Body of pancreas (tissue), 4 donors: ENCODE results near the gene C6orf15. TPM values are rescaled to one million over a fixed set of nuclear protein-coding genes. Genes with fewer than 3 reads are reported as not detected.

ENCODE experiments used
- ATAC-seq: fragments of 150-250 bp; one replicate; pipeline ENCODE4 v1.9.1; 2016
- DNase-seq, 4 donors: peaks; one replicate each; pipeline ENCODE4 v3.0.0-alpha.2; 2019
- H3K27ac ChIP-seq, 4 donors: fragments of 200-600 bp; sonication (generic); 1 replicate in 3 of 4; 2 replicates in 1 of 4; pipeline versions ENCODE4 v1.5.1 to v1.6.1; 2016 to 2019; ENCODE audit warnings: mild to moderate bottlenecking in 1 of 4, mixed read lengths in 1 of 4, moderate library complexity in 1 of 4
- H3K27me3 ChIP-seq, 2 donors: fragments of 200-600 bp; sonication (generic); one replicate each; pipeline ENCODE4 v1.6.0; 2016; ENCODE audit warnings: mild to moderate bottlenecking in 1 of 2
- H3K36me3 ChIP-seq, 2 donors: fragments of 200-600 bp; sonication (generic); replicated peaks in 1 of 2; 2 replicates each; pipeline ENCODE4 v1.5.1; 2016; ENCODE audit warnings: low read depth in 2 of 2; ENCODE audit not compliant: insufficient read depth in 1 of 2
- H3K4me1 ChIP-seq: fragments of 200-600 bp; sonication (generic); one replicate; pipeline ENCODE4 v1.6.0; 2016
- H3K4me3 ChIP-seq, 2 donors: fragments of 200-600 bp; sonication (generic); 1 replicate in 1 of 2; 2 replicates in 1 of 2; pipeline ENCODE4 v1.5.1; 2016 to 2019
- H3K9me3 ChIP-seq, 3 donors: fragments of 200-600 bp; sonication (generic); 1 replicate in 2 of 3; 2 replicates in 1 of 3; pipeline ENCODE4 v1.5.1; 2016
- CTCF ChIP-seq, 7 experiments: fragments of 450-650 bp in 4 of 7; fragments of 200-600 bp in 3 of 7; sonication (generic) in 3 of 7; IDR thresholded peaks; one replicate each; pipeline ENCODE4 v1.5.1; 2016 to 2019; ENCODE audit warnings: antibody characterized with exemption in 7 of 7
- POLR2A ChIP-seq, 3 donors: fragments of 450-650 bp; IDR thresholded peaks; one replicate each; pipeline ENCODE4 v1.6.1; 2016; ENCODE audit warnings: antibody characterized with exemption in 3 of 3, mild to moderate bottlenecking in 2 of 3
- WGBS, 2 donors: methylation state at CpG; one replicate each; pipeline ENCODE4 v1.1.5; 2017; 5-methylcytosine and 5-hydroxymethylcytosine counted together
- intact Hi-C: fragments of 100-400 bp; cut with DNase I; formaldehyde crosslinking; loops from one replicate; pipeline ENCODE4 v1.15.1; 2023
- total RNA-seq, 2 donors: library from RNA; depleted of rRNA; stranded (reverse); fragments of >200 nt; gene quantifications; one replicate each; pipeline ENCODE4 v1.1.0, GENCODE V29; 2016

C6orf15 gene
- total RNA-seq, 2 donors from 2014 or later: not detected

GRCh38 chr6:31094389-31094881 is 17.9 kb downstream of the C6orf15 start:
- TF ChIP-seq CTCF (IDR thresholded peaks at IDR 0.05): no peak
- TF ChIP-seq POLR2A (IDR thresholded peaks at IDR 0.05): no peak
- peak in 1 of 4 donors; percentile 24 for DNase-seq
- intact Hi-C loops: no loop called here
- no peaks in the 10 kb centered on the region for H3K27me3 ChIP-seq
- peak overlapping the region in 2 of 4 donors; percentile 39 to 41 for H3K27ac ChIP-seq
- H3K36me3 ChIP-seq: no peaks in the 10 kb centered on the region
- H3K4me1 ChIP-seq: peaks cover 13% of the 10 kb centered on the region
- 39 to 47% methylated on average over 3 of the region's 3 CpGs for WGBS, 2 donors
- peak; percentile 51 for ATAC-seq
- no peak overlapping the region for H3K4me3 ChIP-seq
- no peaks in the 10 kb centered on the region for H3K9me3 ChIP-seq

GRCh38 chr6:31092769-31093505 is 19.4 kb downstream of the C6orf15 start:
- H3K36me3 ChIP-seq: no peaks in the 10 kb centered on the region
- no peaks in the 10 kb centered on the region for H3K9me3 ChIP-seq
- H3K27ac ChIP-seq: peak overlapping the region in 1 of 4 donors; percentile 7
- peaks cover 13% of the 10 kb centered on the region for H3K4me1 ChIP-seq
- intact Hi-C loops: no loop called here
- no peak for DNase-seq
- 69 to 72% methylated on average over 12 of the region's 12 CpGs for WGBS, 2 donors
- no peaks in the 10 kb centered on the region for H3K27me3 ChIP-seq
- TF ChIP-seq POLR2A (IDR thresholded peaks at IDR 0.05): no peak
- TF ChIP-seq CTCF (IDR thresholded peaks at IDR 0.05): no peak
- ATAC-seq: peak; percentile 41
- H3K4me3 ChIP-seq: no peak overlapping the region

- intact Hi-C loops: no loop called here
- no peaks in the 10 kb centered on the region for H3K27me3 ChIP-seq
- H3K36me3 ChIP-seq: no peaks in the 10 kb centered on the region
- no peak overlapping the region for H3K27ac ChIP-seq
- H3K4me1 ChIP-seq: peaks cover 16% of the 10 kb centered on the region
- ATAC-seq: no peak
- no peaks in the 10 kb centered on the region for H3K9me3 ChIP-seq
- no peak overlapping the region for H3K4me3 ChIP-seq
- 86 to 89% methylated on average over 2 of the region's 2 CpGs for WGBS, 2 donors
- no peak for DNase-seq
- TF ChIP-seq POLR2A (IDR thresholded peaks at IDR 0.05): no peak
- TF ChIP-seq CTCF (IDR thresholded peaks at IDR 0.05): no peak
Observed at GRCh38 chr6:31092238-31092637, 20.1 kb downstream of the C6orf15 start.

GRCh38 chr6:31091680-31092079 is 20.7 kb downstream of the C6orf15 start:
- intact Hi-C loops: no loop called here
- no peaks in the 10 kb centered on the region for H3K27me3 ChIP-seq
- H3K27ac ChIP-seq: no peak overlapping the region
- no peak overlapping the region for H3K4me3 ChIP-seq
- ATAC-seq (no peak), DNase-seq (no peak)
- H3K4me1 ChIP-seq: peaks cover 22% of the 10 kb centered on the region
- no peaks in the 10 kb centered on the region for H3K9me3 ChIP-seq
- no peaks in the 10 kb centered on the region for H3K36me3 ChIP-seq
- 31 to 59% methylated on average over 3 of the region's 3 CpGs for WGBS, 2 donors
- TF ChIP-seq POLR2A (IDR thresholded peaks at IDR 0.05): no peak

- 87 to 89% methylated on average over 6 of the region's 6 CpGs for WGBS, 2 donors
- intact Hi-C loops: no loop called here
- no peak for ATAC-seq
Observed at GRCh38 chr6:31090973-31091364, 21.4 kb downstream of the C6orf15 start.

More at GRCh38 chr6:31090973-31091364, 21.4 kb downstream of the C6orf15 start:
- no peaks in the 10 kb centered on the region for H3K9me3 ChIP-seq
- no peak for TF ChIP-seq CTCF (IDR thresholded peaks at IDR 0.05)
- no peak for TF ChIP-seq POLR2A (IDR thresholded peaks at IDR 0.05)
- no peak overlapping the region for H3K27ac ChIP-seq
- no peak for DNase-seq
- no peak overlapping the region for H3K4me3 ChIP-seq
- peaks cover 22% of the 10 kb centered on the region for H3K4me1 ChIP-seq
- H3K36me3 ChIP-seq: no peaks in the 10 kb centered on the region
- no peaks in the 10 kb centered on the region for H3K27me3 ChIP-seq
